CD4-positive, alpha-beta T cell treated with Interleukin-12 subunit alpha and Interleukin-12 subunit beta, for 1 hour (primary cell): Measurements from ENCODE around the gene TSPAN5.
"Not testable (repeated sequence)": the region's sequence is repeated elsewhere in the genome, so short reads cannot be mapped to it uniquely, and the experiment has no call there.

Experiments
- DNase-seq: peaks from one replicate; pipeline ENCODE4 v3.0.0-alpha.2; 2020

The TSPAN5 gene

DNA sequence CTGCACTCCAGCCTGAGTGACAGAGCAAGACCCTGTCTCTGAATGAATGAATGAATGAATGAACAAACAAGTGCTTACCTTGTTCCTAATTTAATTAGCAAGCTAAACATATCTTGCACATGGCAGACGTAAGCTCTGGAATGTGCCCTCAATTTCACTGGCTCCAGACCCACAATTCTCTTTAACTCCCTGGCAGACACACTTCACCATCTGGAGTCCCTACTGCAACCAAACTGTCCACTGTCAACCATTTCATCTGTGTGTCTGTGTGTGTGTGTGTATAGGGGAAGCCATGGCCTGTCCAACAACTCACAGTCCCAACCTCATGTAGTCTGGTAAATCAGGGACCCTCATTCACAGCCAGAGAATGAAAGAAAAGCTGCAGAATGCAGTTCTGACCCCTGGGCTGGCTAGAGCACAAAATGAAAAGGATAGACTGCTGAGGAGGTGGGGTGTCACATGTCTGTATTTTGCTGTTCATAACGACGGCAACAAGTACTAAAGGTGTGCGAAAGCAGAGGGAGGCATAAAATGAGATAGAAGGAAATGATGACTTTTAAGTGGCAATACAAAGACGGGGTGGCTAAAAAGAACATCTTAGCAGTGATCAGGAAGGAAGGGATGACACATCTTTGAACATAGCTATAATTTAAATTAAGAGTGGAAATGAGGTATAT, 114.1 kb downstream of the TSPAN5 start:
- no peak for DNase-seq

DNA sequence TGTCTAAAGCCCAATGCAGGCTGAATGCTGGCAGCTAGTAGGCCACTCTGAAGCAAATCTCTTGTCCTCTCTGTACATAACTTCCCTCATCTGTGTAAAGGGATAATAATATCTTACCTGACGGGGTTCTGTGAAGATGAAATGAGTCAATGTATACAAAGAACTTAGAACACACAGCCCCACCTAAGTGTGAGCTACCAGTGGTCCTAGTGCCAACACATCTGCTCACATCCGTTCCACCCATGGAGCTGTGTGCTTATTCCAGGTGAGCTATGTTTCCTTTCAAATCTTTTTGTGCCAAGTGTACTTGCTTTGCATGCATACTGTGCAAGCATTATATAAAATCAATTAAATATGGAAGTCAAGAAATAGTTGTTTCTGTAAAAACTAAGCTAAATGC, 116.4 kb downstream of the TSPAN5 start:
- DNase-seq = no peak

DNA sequence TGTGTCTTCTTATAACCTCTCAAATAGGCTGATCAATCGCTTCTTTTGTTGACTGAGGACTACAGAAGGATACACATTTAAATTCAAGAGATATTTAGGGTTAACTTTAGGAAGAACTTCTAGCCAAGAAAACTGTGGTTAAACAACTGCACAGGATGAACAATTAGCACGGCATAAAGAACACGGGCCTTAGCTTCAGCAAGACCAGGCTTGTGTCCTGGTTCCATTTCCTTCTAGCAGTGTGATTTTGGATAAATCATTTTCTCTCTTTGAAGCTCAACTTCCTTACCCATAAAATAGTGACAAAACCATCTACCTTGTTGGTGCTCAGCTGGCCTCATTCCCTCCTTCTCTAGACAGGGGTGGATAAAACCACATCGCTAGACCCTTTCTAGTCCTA, 117.6 kb downstream of the TSPAN5 start:
- DNase-seq = no peak

DNA sequence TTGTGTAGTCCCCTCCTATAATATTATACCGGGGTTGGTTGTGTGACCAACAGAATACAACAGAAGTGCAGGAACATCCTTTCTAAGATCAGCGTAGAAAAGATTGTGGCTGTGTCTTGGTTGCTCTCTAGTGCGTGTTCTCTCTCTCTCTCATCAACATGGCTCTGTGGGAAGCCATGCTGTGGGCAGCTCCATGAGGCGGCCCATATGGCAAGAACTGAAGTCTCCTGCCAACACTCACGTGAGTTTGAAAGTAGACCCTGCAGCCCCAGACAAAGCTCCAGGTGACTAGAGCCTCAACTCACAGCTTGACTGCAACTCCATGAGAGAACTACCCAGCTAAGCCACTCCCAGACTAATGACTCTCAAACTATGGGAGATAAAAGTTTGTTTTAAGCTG, 118.7 kb downstream of the TSPAN5 start:
- DNase-seq = no peak

DNA sequence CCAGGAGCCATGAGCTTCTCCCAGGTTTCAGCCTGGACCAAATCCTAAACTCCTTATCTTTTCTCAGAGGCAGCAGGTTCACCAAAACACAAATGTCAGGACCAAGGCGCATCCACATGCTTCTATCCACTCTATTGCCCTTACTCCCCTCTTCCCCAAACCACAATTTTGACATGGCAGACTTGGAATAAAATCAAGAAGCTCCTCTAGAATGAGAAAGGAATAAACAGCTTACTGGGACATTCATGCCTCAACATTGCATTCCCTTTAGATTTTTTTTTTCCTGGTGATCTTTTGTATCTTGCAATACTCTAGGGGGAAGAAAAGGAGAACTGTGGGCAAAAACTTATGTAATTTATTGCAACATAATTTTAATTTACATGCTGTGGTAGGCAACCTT, 119.1 kb downstream of the TSPAN5 start:
- no peak for DNase-seq

DNA sequence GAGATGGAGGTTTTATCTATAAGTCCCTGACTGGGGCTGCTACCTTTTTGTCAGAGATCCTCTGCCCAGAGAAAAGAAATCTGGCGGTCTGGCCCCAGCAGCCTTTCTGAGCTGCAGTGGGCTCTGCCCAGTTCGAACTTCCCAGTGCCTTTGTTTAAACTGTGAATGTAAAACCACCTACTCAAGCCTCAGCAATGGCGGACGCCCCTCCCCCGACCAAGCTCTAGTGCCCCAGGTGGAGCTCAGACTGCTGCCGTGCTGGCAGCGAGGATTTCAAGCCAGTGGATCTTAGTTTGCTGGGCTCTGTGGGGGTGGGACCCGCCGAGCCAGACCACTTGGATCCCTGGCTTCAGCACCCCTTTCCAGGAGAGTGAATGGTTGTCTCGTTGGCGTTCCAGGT, 121.8 kb downstream of the TSPAN5 start:
- no peak for DNase-seq

DNA sequence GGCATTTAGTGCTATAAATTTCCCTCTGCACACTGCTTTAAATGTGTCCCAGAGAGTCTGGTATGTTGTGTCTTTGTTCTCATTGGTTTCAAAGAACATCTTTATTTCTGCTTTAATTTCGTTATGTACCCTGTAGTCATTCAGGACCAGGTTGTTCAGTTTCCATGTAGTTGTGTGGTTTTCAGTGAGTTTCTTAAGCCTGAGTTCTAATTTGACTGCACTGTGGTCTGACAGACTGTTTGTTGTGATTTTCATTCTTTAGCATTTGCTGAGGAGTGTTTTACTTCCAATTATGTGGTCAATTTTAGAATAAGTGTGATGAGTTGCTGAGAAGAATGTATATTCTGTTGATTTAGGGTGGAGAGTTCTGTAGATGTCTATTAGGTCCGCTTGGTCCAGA, 124.3 kb downstream of the TSPAN5 start:
- not testable (repeated sequence) for DNase-seq

DNA sequence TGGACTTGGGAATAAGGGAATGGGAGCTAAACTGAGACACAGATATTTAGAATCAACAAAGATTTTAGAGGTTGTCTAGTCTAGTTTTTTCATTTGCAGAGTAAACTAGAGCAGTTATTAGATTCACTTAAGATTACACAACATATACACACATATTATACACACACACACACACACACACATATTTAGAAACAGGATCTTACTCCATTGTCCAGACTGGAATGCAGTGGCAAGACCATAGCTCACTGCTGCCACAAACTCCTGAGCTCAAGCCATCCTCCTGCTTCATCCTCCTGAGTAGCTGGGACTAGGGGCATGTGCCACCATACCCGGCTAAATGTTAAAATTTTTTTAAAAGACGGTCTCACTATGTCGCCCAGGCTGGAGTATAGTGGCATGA, 127.8 kb downstream of the TSPAN5 start:
- no peak for DNase-seq

DNA sequence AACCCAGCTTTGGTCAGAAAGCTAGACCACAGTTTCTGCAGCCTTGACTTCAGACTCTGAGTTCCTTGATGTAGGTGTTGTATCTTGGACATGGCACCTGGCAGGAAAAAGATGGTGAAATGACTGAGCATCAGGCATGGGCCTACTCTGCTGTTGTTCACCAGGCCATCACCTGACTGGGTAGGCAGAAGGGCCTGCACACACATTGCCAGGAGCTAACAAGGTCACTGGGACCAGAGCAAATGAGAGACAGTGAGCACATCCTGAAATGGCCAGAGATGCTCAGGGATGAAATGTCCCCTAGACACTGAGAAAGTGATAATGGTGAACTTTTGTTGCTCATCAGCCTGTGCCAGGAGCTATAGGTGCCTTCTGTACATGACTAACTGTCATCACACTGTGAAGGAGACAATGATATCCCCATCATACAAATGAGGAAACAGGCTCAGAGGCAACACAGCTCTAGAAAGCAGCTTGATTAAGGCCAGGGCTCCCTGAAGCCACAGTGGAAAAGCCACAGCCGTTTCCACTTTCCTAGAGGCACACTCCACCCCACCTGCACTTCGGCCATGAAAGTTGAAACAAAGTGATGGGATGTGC, 128.3 kb downstream of the TSPAN5 start:
- DNase-seq = no peak

DNA sequence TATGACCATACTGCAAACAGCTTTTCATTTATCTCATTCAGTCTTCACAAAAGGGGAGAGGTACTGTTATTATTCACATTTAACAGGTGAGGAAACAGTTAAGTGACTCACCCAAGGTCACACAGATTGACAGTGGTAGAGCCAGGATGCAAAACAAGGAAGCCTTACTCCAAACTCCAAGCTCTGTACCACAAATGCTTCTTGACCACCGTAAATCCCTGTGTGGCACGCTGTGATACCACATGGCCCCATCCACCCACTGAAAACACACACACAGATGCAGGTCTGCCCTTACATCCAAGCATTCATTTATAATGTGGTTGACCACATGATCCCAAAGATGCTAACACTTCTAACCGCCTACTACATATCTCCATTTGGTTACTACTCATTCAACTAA, 129.5 kb downstream of the TSPAN5 start:
- DNase-seq = no peak

DNA sequence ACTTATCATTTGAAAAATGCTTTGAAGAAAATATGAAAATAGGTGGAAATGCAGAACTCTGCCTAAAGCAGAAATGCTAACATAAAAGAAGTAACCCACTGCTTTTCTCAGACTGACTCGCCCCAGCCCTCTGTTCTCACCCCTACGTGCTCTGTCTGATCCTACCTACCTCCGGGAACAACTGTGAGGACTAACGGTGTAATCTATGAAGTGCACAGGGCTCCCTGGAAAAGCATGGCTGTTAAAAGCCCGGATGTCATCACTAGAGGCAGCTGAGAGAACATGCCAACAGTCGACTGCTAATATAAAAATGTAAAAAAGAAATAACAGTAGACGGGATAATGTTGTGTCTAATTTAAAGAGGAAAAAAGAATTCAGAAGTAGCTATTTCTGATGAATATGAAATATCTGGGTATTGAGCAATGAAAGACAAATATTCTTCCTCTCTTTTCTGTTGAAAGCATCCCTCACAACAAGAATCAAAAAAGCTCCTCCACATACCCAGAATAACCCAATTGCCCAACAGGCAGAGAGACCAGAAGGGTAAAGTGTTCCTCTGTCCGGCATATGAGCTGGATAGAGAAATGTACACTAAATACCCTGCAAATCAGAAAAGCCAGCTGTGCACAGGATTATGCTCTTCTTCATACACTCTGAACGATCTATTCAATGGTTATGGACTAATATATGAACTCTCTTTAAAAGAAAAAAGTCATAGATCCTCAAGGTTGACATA, 130.7 kb downstream of the TSPAN5 start:
- no peak for DNase-seq

DNA sequence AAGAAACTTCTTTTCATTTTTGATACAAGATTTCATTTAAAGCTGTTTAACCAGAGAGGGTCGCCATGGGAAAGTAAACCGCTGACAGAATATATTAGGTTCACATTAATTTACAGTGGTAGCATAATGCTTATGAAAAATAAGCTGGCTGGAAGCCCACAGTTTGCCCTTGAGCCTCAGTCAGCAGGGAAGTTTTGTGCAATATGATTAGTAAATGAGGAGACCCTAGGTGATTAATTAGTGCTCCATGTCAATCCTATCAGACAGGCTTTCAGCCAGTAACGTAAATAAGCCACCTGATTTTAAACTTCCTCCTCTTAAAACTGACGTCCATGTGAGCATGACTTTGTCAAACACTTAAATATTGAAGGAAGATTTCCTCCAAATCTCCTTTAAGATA, 134.2 kb downstream of the TSPAN5 start:
- DNase-seq = no peak

DNA sequence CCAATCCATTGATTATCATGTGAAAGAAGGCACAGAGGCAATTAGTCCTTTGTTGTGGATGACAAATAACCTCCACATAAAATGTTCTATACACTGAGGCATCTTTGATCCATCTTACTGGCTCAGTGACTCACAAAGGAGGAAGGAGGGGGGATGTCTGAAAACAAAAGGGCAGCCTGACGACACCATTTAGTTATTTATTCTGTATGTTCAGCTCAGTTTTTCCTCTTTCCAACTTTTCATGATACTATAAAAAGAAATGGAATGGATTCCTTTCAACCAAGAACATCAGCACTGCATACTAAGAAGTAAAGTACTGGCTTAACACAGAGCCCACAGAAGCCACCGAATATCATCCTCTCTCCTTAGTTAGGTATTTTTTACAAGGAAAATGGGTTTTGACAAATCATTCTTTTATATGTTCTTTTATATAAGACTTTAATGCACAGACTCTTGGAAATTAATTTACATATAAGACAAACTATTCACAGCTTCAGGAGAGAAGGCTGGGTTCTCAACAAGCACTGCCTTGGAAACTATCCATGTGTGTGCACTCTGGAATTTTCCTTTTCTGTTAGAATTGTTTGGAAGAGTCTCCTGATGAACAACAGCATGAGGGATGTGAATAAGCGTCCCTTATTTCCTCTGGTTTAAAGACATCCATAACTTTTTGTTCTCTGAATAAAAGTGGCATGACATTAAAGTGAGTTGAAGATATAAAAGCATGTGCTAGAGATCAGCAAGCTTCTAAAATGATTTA, 135.6 kb downstream of the TSPAN5 start:
- DNase-seq = no peak

DNA sequence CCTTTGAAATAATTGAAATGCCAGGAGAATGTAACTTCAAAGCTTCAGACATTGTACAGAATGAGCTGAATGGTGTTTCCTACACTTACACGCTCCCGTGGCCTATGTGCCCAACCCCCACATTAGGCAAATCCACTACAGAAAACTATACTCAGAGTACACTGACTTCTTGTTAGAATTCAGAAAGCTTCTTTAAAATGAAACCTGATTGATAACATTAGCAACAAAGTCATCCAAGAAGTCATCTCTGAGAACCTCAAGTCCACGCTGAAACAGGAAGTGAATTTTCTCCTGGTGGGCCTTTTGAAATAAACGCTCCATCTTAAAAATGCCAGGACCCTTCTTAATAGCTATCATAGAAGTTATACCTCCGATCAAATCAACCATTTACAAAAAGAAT, 136.3 kb downstream of the TSPAN5 start:
- DNase-seq = no peak

DNA sequence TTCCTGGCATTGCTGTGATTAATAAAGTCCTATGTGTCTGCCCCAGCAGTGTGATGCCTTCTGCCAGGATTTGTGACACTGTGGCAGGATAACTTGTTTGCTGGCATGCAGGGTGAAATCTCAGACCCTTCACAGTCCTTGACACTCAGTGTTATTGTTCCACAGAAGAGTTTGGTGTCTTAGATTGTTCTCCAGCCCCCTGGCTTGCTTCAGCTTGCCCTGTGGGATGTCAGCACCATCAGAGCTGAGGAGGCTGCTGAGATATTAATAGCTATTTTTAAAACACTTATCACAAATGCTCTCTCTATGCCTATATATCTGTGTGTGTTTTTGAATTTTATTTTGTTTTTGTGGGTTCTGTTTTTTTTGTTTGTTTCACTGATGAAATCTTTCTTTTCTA, 136.9 kb downstream of the TSPAN5 start:
- DNase-seq = no peak

DNA sequence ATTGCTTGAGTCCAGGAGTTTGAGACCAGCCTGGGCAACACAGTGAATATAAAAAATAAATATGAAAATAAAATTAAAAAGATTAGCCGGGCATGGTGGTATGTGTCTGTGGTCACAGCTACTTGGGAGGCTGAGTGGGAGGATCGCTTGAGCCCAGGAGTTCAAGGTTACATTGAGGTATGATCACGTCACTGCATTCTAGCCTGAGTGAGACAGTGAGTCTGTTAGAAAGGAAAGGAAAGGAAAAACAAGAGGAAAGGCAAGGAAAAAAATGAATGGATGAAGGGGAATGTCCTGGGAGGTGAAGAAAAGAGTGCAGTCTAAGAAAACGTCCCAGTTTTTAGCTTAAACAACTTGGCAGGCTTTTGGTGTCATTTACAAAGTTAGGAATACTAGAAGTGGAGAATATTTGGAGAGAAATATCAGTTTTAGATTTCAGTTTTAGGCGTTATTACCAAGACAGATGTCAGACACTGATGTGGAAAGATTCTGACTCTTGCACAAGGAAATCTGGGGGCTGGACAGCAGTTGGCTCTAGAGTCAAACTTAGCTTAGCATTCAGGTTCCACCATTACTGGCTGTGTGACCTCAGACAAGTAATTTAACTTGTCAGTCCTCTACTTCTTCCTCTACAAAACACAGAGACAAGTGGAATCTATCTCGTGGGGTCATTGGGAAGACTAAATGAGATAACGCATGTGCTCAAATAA, 139.0 kb downstream of the TSPAN5 start:
- no peak for DNase-seq

DNA sequence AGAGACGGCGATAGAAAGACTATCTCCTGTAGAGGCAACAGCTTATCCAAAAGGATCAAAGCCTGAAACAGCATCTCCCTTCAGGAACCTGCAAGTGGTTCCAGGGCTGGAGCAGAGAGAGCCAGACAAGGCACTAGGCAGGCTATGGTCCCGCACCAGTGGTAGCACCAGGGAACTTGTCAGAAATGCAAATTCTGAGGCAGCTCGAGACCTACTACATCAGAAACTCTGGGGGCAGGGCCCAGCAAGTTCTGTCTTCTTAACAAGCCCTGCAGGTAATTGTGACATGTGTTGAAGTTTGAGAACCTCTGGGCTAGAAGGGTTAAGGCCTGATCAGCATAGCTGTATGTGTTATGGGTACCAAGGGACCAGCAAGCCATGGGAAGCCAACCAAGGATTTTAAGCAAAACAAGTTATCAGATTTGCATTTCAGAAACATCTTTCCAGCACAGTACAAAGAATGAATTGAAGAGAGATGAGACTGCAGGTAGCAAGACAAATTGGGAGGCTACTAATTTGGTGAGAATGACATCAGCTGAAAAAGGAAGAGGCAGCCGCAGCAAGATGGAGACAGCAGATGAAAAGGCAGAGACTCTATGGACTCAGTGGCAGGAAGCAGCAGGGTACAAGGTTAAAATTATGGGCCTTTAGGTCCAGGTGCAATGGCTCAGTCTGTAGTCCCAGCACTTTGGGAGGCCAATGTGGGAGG, 139.7 kb downstream of the TSPAN5 start:
- no peak for DNase-seq

DNA sequence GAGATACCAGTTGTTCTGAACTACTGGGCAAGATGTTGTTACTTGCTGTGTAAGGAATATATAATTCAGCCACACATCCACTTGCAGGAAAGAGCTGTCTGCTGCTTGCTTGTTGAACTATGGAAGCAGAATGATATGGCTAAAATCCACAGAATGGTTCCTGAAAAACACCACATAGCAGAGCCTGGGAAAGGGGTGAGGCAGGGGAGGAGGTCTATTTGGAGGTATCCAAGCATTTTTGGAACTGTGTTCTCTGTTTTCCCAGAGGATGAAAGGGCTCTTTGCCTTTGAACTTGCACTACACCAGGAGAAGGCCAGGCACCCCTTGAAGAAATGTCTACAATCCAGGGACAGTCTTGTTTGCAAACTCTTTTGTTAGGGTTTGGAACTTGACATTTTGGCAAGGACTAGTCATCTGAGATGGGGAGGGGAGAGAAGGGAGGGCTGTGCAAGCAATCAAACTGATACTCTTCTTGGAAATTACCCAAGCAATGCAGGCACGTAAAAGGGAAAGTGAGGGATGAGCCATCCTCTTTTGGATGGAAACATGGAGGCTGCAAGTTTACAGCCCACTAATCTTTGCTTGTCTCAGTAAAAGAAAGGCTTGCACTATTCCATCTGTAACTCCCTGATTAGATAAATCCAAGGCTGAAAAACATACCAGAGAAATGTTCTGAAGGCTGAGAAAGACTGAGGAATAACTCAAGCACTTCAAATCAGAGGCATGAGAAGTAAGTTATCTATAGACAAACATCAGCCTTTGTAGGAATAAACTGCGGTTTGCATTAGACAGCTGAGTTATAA, 141.0 kb downstream of the TSPAN5 start:
- no peak for DNase-seq

DNA sequence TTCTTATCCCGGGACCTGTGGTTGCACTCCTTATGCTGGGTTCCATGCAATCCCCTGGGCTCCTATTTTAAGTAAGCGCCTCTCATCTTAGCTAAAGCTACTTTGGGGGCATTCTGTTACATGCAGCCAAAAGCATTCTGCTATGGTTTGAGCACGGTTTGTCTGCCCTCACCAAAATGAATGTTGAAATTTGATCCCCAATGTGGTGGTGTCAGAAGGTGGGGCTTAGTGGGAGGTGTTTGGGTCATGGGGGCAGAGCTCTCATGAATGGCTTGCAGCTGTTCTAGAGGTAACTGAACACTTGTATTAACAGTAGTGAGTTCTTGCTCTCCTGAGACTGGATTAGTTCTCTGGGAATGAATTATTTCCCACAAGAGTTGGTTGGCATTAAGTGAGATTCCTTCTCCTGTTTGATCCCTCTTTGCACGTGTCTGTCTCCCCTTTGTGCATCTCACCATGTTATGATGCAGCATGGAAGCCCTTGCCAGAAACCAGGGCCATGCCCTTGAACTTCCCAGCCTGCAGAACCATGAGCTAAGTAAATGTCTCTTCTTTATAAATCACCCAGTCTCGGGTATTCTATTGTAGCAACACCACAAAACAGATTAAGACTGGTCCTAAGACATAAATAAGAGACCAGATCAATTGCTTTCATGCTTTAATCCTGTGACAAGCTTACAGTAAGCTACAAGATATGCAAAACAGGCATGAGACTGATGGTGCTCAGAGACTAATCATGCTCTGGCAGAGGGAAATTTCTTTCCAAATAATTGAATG, 141.8 kb downstream of the TSPAN5 start:
- no peak for DNase-seq

DNA sequence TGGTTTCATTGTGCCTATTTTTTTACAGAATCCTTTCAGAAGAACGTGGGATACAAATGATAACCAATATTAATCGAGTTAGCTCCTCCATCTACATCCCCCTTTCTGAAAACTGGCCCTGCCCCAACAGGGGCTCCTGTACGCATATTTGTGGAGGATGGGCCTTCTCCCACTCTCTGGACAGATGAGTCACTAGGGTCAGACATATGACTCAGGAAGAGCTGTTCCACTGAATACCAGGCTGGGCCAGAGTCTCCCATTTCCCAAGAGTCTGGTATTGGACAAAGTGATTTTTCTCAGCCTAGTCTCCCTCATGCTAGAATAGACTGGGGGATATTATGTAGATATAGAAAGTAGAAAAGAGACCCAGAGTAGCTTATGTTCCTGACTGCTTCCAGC, 142.4 kb downstream of the TSPAN5 start:
- DNase-seq = no peak

DNA sequence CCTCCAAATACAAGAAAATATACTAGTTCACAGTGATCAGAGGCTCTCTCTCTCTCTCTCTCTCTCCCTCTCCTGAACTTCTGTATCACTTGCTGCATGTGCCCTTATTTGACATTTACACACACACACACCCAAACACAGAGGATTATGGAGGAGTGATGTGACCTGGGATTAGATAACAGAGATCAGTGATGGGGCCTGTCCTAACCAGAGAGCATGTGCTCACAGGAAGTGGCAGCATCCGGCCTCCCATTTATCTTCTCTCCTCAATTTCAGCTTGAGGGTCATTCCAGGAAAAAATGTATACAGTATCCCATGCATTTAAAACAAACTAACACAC, 143.0 kb downstream of the TSPAN5 start:
- DNase-seq = no peak
